ENCODE measurements around the gene CRMP1.

CRMP1 gene

GRCh38 chr4:5889002-5889696, 3.7 kb downstream of the CRMP1 start:
- no peak for TF ChIP-seq FOXP2 (optimal IDR thresholded peaks at IDR 0.05; ENCODE audit: borderline replicate concordance, extremely low read depth, extremely low read length, insufficient read depth)
- TF ChIP-seq POLR2AphosphoS5 (IDR thresholded peaks at IDR 0.05; ENCODE audit: low read depth, low read length), result no peak
- no peak for TF ChIP-seq REST (IDR thresholded peaks at IDR 0.05; ENCODE audit: insufficient read depth in 1 of 2, low read depth in 2 of 2, low read length in 2 of 2)
- no peak for TF ChIP-seq TAF1 (IDR thresholded peaks at IDR 0.05; ENCODE audit: borderline replicate concordance, insufficient read depth, low read length)
- TF ChIP-seq SIN3A (IDR thresholded peaks at IDR 0.05; ENCODE audit: borderline replicate concordance, insufficient read depth, low read length), result no peak

- TF ChIP-seq REST (IDR thresholded peaks at IDR 0.05; ENCODE audit: insufficient read depth in 1 of 2, low read depth in 2 of 2, low read length in 2 of 2), result no peak
- no peak for TF ChIP-seq POLR2AphosphoS5 (IDR thresholded peaks at IDR 0.05; ENCODE audit: low read depth, low read length)
- TF ChIP-seq SIN3A (IDR thresholded peaks at IDR 0.05; ENCODE audit: borderline replicate concordance, insufficient read depth, low read length), result no peak
- no peak for TF ChIP-seq TAF1 (IDR thresholded peaks at IDR 0.05; ENCODE audit: borderline replicate concordance, insufficient read depth, low read length)
- TF ChIP-seq FOXP2 (optimal IDR thresholded peaks at IDR 0.05; ENCODE audit: borderline replicate concordance, extremely low read depth, extremely low read length, insufficient read depth), result no peak
Measured at GRCh38 chr4:5888222-5889001, 4.5 kb downstream of the CRMP1 start.

- no peak for TF ChIP-seq FOXP2 (optimal IDR thresholded peaks at IDR 0.05; ENCODE audit: borderline replicate concordance, extremely low read depth, extremely low read length, insufficient read depth)
- no peak for TF ChIP-seq POLR2AphosphoS5 (IDR thresholded peaks at IDR 0.05; ENCODE audit: low read depth, low read length)
- no peak for TF ChIP-seq SIN3A (IDR thresholded peaks at IDR 0.05; ENCODE audit: borderline replicate concordance, insufficient read depth, low read length)
- TF ChIP-seq REST (IDR thresholded peaks at IDR 0.05; ENCODE audit: insufficient read depth in 1 of 2, low read depth in 2 of 2, low read length in 2 of 2), result no peak
- TF ChIP-seq TAF1 (IDR thresholded peaks at IDR 0.05; ENCODE audit: borderline replicate concordance, insufficient read depth, low read length), result no peak
Measured at GRCh38 chr4:5887361-5888221, 5.3 kb downstream of the CRMP1 start.

- TF ChIP-seq SIN3A (IDR thresholded peaks at IDR 0.05; ENCODE audit: borderline replicate concordance, insufficient read depth, low read length) (no peak), POLR2AphosphoS5 (IDR thresholded peaks at IDR 0.05; ENCODE audit: low read depth, low read length) (no peak), FOXP2 (optimal IDR thresholded peaks at IDR 0.05; ENCODE audit: borderline replicate concordance, extremely low read depth, extremely low read length, insufficient read depth) (no peak), REST (IDR thresholded peaks at IDR 0.05; ENCODE audit: insufficient read depth in 1 of 2, low read depth in 2 of 2, low read length in 2 of 2) (no peak), TAF1 (IDR thresholded peaks at IDR 0.05; ENCODE audit: borderline replicate concordance, insufficient read depth, low read length) (no peak)
Measured at GRCh38 chr4:5887011-5887360, 5.9 kb downstream of the CRMP1 start.
